H1 (cell line): Measurements from ENCODE around the gene AVL9. TPM values are rescaled to one million over a fixed set of nuclear protein-coding genes. Genes with fewer than 3 reads are reported as not detected.

ENCODE experiments used
- ATF2 ChIP-seq: IDR thresholded peaks from 2 replicates; pipeline ENCODE4 v1.6.1; 2012; ENCODE audit warnings: low read length, inconsistent platforms
- ATF3 ChIP-seq: IDR thresholded peaks from 2 replicates; pipeline ENCODE4 v1.6.1; 2011; ENCODE audit warnings: low read depth, mild to moderate bottlenecking, low read length; ENCODE audit not compliant: insufficient read depth
- CHD7 ChIP-seq: fragments of 300-600 bp; sonication (generic); IDR thresholded peaks from 2 replicates; pipeline ENCODE4 v1.7.1; 2012; ENCODE audit warnings: low read length, moderate library complexity, mild to moderate bottlenecking, inconsistent platforms; ENCODE audit not compliant: insufficient replicate concordance
- MAFK ChIP-seq: IDR thresholded peaks from 2 replicates; pipeline ENCODE4 v1.6.1; 2012; ENCODE audit warnings: low read depth, mild to moderate bottlenecking, improper control_type of control experiment, low read length
- RAD21 ChIP-seq, 2 experiments: IDR thresholded peaks in 1 of 2; conservative IDR thresholded peaks in 1 of 2; 2 replicates each; pipeline ENCODE4 v1.6.1; 2011; ENCODE audit warnings: low read depth in 2 of 2, low read length in 2 of 2, improper control_type of control experiment in 1 of 2, inconsistent platforms in 1 of 2, mild to moderate bottlenecking in 1 of 2, moderate library complexity in 1 of 2
- SP1 ChIP-seq: IDR thresholded peaks from 2 replicates; pipeline ENCODE4 v1.6.1; 2011; ENCODE audit warnings: low read depth, low read length
- TAF7 ChIP-seq: optimal IDR thresholded peaks from 2 replicates; pipeline ENCODE3; 2011; ENCODE audit warnings: low read depth, mild to moderate bottlenecking, inconsistent platforms, low read length, moderate library complexity, borderline replicate concordance
- polyA plus RNA-seq, 7 experiments: library from polyadenylated mRNA; depleted of rRNA in 3 of 7; stranded (reverse) in 5 of 7; unstranded in 2 of 7; fragments of >200 nt in 5 of 7; fragments of 200-250 nt in 2 of 7; gene quantifications; 1 replicate in 5 of 7; 2 replicates in 1 of 7; 4 replicates in 1 of 7; pipeline versions ENCODE4 v1.2.1 to v1.2.3, GENCODE V29; 2011 to 2013; ENCODE audit warnings: missing spikeins in 2 of 7, mixed read lengths in 2 of 7
- total RNA-seq: library from RNA; stranded (reverse); fragmentation: NEBNext Ultra II Directional; extraction: Animal tissue kit (Norgen Biotek cat#: 25700); gene quantifications from 2 replicates; pipeline ENCODE4 v1.2.1, GENCODE V29; 2021

The AVL9 gene
- total and polyA plus RNA-seq, 2 of the 8 experiments (the other 6 are each of a cell fraction or from before 2014, with no cell fraction given): 15.5 to 42.1 TPM

GRCh38 chr7:32496052-32496813 is 944 bp downstream of the AVL9 start (continued):
- TF ChIP-seq CHD7 (no peak), SP1 (no peak), MAFK (no peak), TAF7 (no peak), RAD21 (IDR thresholded peaks at IDR 0.05 in 1 of 2, conservative IDR thresholded peaks at IDR 0.05 in 1 of 2; ENCODE audit: low read depth in 2 of 2, low read length in 2 of 2) (no peak), ATF3 (no peak), ATF2 (no peak)
